Measurements from ENCODE around the gene OBSCN. TPM values are rescaled to one million over a fixed set of nuclear protein-coding genes. Genes with fewer than 3 reads are reported as not detected.

OBSCN gene
- total RNA-seq, 3 donors from 2014 or later: 6.3 to 9.3 (median 7.5) TPM

DNA sequence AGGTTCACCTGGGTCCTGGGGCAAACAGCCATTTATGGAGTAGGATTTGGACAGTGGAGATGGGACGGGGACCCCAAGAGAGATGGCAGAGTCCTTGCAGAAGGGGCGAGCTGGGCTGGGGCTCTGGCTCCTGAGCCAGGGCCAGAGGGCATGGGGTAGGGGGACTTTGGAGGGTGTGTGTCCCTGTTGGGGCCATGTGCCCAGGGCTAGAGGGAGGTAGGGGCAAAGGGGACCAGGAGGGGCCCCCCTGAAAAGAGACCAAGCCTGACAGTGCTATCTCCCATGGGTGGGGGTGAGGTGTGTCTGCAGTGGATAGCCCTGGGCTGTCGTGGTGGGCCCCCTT lies 106.4 kb downstream of the OBSCN start:
- Mint-ChIP-seq H3K36me3 (ENCODE audit: insufficient read depth) (peaks cover 12% of the 10 kb centered on the region), H3K4me1 (ENCODE audit: low read depth) (no peaks in the 10 kb centered on the region), H3K4me3 (no peak overlapping the region), H3K27me3 (ENCODE audit: low read depth) (no peaks in the 10 kb centered on the region), H3K9me3 (no peaks in the 10 kb centered on the region)
- ATAC-seq (no peak), DNase-seq (no peak)

DNA sequence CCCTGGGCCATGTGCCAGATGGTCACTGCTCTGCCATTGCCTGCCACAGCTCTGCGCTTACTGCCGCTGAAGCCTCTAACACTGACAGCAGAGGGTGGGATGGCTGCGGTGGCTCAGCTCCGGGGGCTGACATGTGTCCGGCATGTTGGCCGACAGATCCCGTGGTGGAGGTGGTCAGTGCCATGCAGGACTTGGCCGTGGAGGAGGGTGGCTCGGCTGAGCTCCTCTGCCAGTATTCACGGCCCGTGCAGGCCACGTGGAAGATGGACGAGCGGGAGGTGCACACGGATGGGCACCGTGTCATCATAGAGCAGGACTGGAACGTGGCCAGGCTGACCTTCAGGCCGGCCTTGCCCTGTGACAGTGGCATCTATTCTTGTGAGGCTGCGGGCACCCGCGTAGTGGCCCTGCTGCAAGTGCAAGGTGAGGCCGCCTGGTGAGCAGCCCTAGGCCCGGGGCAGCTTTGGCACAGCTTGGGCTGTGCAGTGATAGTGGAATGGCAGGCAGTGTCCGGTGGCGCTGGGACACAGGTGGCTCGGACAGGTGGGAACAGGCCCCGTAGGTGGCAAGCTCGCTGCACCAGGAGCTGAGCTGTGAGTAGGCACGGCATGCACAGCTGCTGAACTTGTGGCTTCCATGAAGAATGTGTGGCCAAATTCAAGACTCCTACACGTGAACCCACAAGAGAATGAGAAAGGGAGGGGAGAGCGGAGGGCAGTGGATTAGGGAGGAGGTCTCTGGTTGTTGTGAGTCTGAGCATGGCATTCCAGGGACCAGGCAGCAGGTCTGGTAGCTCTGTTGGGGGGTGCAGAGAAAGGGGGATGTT lies 107.0 kb downstream of the OBSCN start:
- H3K27me3 Mint-ChIP-seq (ENCODE audit: low read depth): no peaks in the 10 kb centered on the region
- peaks cover 12% of the 10 kb centered on the region for H3K36me3 Mint-ChIP-seq (ENCODE audit: insufficient read depth)
- DNase-seq: no peak
- no peak for ATAC-seq
- no peaks in the 10 kb centered on the region for H3K4me1 Mint-ChIP-seq (ENCODE audit: low read depth)
- no peaks in the 10 kb centered on the region for H3K9me3 Mint-ChIP-seq
- no peak overlapping the region for H3K4me3 Mint-ChIP-seq

- ATAC-seq (no peak), DNase-seq (no peak)
- H3K36me3 Mint-ChIP-seq (ENCODE audit: insufficient read depth): peaks cover 12% of the 10 kb centered on the region
- no peaks in the 10 kb centered on the region for H3K27me3 Mint-ChIP-seq (ENCODE audit: low read depth)
- no peaks in the 10 kb centered on the region for H3K9me3 Mint-ChIP-seq
- no peaks in the 10 kb centered on the region for H3K4me1 Mint-ChIP-seq (ENCODE audit: low read depth)
- H3K4me3 Mint-ChIP-seq: no peak overlapping the region
Measured at GRCh38 chr1:228315484-228315944, 107.7 kb downstream of the OBSCN start.

DNA sequence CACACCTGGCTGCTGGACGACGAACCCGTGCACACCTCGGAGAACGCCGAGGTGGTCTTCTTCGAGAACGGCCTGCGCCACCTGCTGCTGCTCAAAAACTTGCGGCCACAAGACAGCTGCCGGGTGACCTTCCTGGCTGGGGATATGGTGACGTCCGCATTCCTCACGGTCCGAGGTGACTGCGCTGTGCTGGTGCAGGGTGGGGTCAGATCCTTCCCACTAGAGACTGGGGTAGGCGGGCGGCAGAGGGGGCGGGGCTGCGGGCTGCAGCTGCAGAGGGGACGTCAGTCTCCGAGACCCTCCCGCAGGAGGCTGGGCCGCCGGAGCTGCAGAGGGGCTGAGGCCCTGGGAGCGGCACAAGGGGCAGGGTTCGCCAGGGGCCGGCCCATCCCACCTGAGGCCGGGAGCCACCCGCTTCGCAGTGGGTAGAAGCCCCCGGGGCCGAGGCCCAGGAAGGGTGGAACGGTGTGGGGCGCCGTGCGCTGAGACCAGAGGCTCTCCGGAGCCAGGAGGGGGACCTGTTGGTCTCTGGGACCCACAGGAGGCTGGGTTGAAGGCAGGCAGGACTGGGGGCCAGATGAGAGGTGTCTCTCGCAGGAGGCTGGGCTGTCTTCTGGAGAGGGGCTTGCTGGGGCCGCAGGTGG lies 108.2 kb downstream of the OBSCN start:
- Mint-ChIP-seq H3K4me1 (ENCODE audit: low read depth) (no peaks in the 10 kb centered on the region), H3K4me3 (no peak overlapping the region), H3K36me3 (ENCODE audit: insufficient read depth) (peaks cover 12% of the 10 kb centered on the region), H3K27me3 (ENCODE audit: low read depth) (no peaks in the 10 kb centered on the region), H3K9me3 (no peaks in the 10 kb centered on the region)
- ATAC-seq (no peak), DNase-seq (no peak)

- DNase-seq (no peak), ATAC-seq (no peak)
- Mint-ChIP-seq H3K36me3 (ENCODE audit: insufficient read depth) (peaks cover 12% of the 10 kb centered on the region), H3K9me3 (no peaks in the 10 kb centered on the region), H3K27me3 (ENCODE audit: low read depth) (no peaks in the 10 kb centered on the region), H3K4me3 (no peak overlapping the region), H3K4me1 (ENCODE audit: low read depth) (no peaks in the 10 kb centered on the region)
Measured at GRCh38 chr1:228316589-228317387, 108.9 kb downstream of the OBSCN start.

GRCh38 chr1:228317411-228317828 lies 109.6 kb downstream of the OBSCN start:
- no peak for DNase-seq
- no peak for ATAC-seq
- Mint-ChIP-seq H3K9me3 (no peaks in the 10 kb centered on the region), H3K36me3 (ENCODE audit: insufficient read depth) (peaks cover 12% of the 10 kb centered on the region), H3K4me1 (ENCODE audit: low read depth) (no peaks in the 10 kb centered on the region), H3K4me3 (no peak overlapping the region), H3K27me3 (ENCODE audit: low read depth) (no peaks in the 10 kb centered on the region)

DNA sequence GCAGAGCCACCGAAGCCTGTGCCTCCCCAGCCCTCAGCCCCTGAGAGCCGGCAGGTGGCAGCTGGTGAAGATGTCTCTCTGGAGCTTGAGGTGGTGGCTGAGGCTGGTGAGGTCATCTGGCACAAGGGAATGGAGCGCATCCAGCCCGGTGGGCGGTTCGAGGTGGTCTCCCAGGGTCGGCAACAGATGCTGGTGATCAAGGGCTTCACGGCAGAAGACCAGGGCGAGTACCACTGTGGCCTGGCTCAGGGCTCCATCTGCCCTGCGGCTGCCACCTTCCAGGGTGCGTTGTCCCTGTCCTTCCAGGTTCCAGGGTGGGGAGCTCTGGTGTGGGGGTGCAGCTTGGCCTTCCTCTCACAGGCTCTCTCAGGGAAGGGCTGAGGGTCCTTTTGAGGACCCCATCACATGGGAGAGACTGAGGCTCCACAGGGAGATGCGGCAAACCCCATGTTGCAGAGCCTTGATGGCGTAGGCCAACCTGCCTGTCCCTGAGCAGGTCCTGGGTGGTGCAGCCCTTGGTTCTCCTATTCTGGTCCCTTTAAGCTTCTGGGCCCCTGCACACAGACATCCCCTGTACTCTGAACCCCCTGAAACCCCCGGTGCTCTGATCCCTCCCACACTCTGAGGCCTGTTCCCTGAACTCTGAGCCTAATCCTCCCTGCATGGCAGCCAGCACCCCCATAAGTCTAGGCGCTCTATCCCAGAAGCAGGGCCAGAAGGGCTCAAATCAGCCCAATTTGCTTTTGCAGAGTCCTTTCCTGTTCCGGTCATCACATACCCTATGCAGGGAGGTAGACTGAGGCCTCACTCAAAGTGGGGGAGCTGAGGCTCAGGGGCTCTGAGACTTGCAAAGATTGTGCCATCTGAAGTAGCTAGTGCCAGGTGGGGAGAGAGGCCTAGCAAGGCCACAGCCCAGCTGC lies 110.3 kb downstream of the OBSCN start:
- H3K27me3 Mint-ChIP-seq (ENCODE audit: low read depth): no peaks in the 10 kb centered on the region
- H3K36me3 Mint-ChIP-seq (ENCODE audit: insufficient read depth): peaks cover 9% of the 10 kb centered on the region
- H3K9me3 Mint-ChIP-seq: no peaks in the 10 kb centered on the region
- DNase-seq (no peak), ATAC-seq (no peak)
- H3K4me1 Mint-ChIP-seq (ENCODE audit: low read depth): no peaks in the 10 kb centered on the region
- H3K4me3 Mint-ChIP-seq: no peak overlapping the region

DNA sequence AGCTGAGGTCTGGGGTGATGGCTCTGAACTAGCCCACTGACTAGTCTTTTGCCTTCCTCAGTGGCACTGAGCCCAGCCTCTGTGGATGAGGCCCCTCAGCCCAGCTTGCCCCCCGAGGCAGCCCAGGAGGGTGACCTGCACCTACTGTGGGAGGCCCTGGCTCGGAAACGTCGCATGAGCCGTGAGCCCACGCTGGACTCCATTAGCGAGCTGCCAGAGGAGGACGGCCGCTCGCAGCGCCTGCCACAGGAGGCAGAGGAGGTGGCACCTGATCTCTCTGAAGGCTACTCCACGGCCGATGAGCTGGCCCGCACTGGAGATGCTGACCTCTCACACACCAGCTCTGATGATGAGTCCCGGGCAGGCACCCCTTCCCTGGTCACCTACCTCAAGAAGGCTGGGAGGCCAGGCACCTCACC lies 111.0 kb downstream of the OBSCN start:
- no peaks in the 10 kb centered on the region for H3K9me3 Mint-ChIP-seq
- H3K4me3 Mint-ChIP-seq: no peak overlapping the region
- ATAC-seq (no peak), DNase-seq (no peak)
- no peaks in the 10 kb centered on the region for H3K27me3 Mint-ChIP-seq (ENCODE audit: low read depth)
- H3K36me3 Mint-ChIP-seq (ENCODE audit: insufficient read depth): peaks cover 10% of the 10 kb centered on the region
- H3K4me1 Mint-ChIP-seq (ENCODE audit: low read depth): no peaks in the 10 kb centered on the region

DNA sequence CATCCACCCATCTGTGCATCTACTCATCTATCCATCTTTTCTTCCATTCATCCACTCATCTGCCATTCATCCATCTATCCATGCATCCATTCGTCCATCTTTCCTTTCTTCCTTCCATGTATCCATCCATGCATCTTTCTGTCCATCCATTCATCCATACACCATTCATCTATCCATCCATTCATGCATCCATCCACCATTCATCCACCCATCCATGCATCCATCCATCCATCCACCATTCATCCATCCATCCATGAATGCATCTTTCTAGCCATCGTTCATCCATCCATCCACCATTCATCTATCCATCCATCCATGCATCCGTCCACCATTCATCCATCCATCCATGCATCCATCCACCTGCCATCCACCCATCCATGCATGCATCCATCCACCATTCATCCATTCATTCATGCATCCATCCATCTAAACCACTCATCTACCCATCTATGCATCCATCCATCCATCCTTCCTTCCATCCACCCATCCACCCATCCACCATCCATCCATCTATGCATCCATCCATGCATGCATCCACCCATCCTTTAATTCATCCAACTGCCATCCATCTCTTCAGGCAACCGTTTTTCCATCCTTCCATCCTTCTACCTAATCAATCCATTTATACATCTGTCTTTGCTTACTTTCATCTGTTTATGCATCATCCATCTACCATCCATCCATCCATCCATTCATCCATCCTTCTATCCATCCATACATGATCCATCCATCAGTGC lies 111.7 kb downstream of the OBSCN start:
- Mint-ChIP-seq H3K36me3 (ENCODE audit: insufficient read depth) (peaks cover 10% of the 10 kb centered on the region), H3K27me3 (ENCODE audit: low read depth) (no peaks in the 10 kb centered on the region), H3K9me3 (no peaks in the 10 kb centered on the region), H3K4me3 (no peak overlapping the region), H3K4me1 (ENCODE audit: low read depth) (no peaks in the 10 kb centered on the region)
- DNase-seq (no peak), ATAC-seq (no peak)

- no peaks in the 10 kb centered on the region for H3K4me1 Mint-ChIP-seq (ENCODE audit: low read depth)
- DNase-seq: no peak
- no peaks in the 10 kb centered on the region for H3K9me3 Mint-ChIP-seq
- ATAC-seq: no peak
- H3K27me3 Mint-ChIP-seq (ENCODE audit: low read depth): no peaks in the 10 kb centered on the region
- peaks cover 8% of the 10 kb centered on the region for H3K36me3 Mint-ChIP-seq (ENCODE audit: insufficient read depth)
- no peak overlapping the region for H3K4me3 Mint-ChIP-seq
Measured at GRCh38 chr1:228320394-228320793, 112.5 kb downstream of the OBSCN start.

DNA sequence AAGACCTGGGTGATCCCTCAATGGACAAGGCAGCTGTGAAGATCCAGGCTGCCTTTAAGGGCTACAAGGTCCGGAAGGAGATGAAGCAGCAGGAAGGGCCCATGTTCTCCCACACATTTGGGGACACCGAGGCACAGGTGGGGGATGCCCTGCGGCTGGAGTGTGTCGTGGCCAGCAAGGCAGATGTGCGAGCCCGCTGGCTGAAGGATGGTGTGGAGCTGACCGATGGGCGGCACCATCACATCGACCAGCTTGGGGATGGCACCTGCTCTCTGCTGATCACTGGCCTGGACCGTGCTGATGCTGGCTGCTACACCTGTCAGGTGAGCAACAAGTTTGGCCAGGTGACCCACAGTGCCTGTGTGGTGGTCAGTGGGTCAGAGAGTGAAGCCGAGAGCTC lies 113.6 kb downstream of the OBSCN start:
- H3K9me3 Mint-ChIP-seq: no peaks in the 10 kb centered on the region
- H3K4me1 Mint-ChIP-seq (ENCODE audit: low read depth): no peaks in the 10 kb centered on the region
- ATAC-seq: no peak
- peaks cover 8% of the 10 kb centered on the region for H3K36me3 Mint-ChIP-seq (ENCODE audit: insufficient read depth)
- DNase-seq: no peak
- H3K4me3 Mint-ChIP-seq: no peak overlapping the region
- no peaks in the 10 kb centered on the region for H3K27me3 Mint-ChIP-seq (ENCODE audit: low read depth)

DNA sequence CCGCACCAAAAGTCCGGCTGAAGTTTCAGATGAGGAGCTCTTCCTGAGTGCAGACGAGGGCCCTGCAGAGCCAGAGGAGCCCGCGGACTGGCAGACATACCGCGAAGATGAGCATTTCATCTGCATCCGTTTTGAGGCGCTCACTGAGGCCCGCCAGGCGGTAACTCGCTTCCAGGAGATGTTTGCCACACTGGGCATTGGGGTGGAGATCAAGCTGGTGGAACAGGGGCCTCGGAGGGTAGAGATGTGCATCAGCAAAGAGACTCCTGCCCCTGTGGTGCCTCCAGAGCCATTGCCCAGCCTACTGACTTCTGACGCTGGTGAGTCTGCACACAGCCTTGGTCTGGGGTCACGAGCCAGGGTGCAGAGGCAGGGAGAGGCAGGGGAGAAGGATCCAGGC lies 114.1 kb downstream of the OBSCN start:
- H3K4me1 Mint-ChIP-seq (ENCODE audit: low read depth): no peaks in the 10 kb centered on the region
- DNase-seq (no peak), ATAC-seq (no peak)
- H3K27me3 Mint-ChIP-seq (ENCODE audit: low read depth): no peaks in the 10 kb centered on the region
- peaks cover 8% of the 10 kb centered on the region for H3K36me3 Mint-ChIP-seq (ENCODE audit: insufficient read depth)
- no peaks in the 10 kb centered on the region for H3K9me3 Mint-ChIP-seq
- H3K4me3 Mint-ChIP-seq: no peak overlapping the region

- Mint-ChIP-seq H3K27me3 (ENCODE audit: low read depth) (no peaks in the 10 kb centered on the region), H3K4me1 (ENCODE audit: low read depth) (no peaks in the 10 kb centered on the region), H3K4me3 (no peak overlapping the region), H3K9me3 (no peaks in the 10 kb centered on the region), H3K36me3 (ENCODE audit: insufficient read depth) (peaks cover 8% of the 10 kb centered on the region)
- ATAC-seq: no peak
- DNase-seq: no peak
Measured at GRCh38 chr1:228323401-228323800, 115.6 kb downstream of the OBSCN start.
